ENCODE results near the gene CDC45.

The CDC45 gene

GRCh38 chr22:19478045-19478900 is 1.4 kb upstream of the CDC45 start:
- peak overlapping the region; percentile 83 for H3K4me3 ChIP-seq (ENCODE audit: low read depth, low read length)
- peak; percentile 32 for DNase-seq (ENCODE audit: low read depth)
- no peak for TF ChIP-seq MYC (IDR thresholded peaks at IDR 0.05; ENCODE audit: low read depth, low read length)
- no peak for TF ChIP-seq MAX (IDR thresholded peaks at IDR 0.05; ENCODE audit: low read depth, low read length)
- no peak for TF ChIP-seq CTCF (IDR thresholded peaks at IDR 0.05; ENCODE audit: low read depth, low read length)
- no peak for TF ChIP-seq POLR2A (IDR thresholded peaks at IDR 0.05; ENCODE audit: extremely low read depth, insufficient read length)

GRCh38 chr22:19478901-19479354 is 792 bp upstream of the CDC45 start, which contains the start of gene UFD1:
UFD1 (minus strand) TSS chr22:19479193; CDS start chr22:19479085, 108 bp downstream.
- H3K4me3 ChIP-seq (ENCODE audit: low read depth, low read length), result peak within 1 kb of the TSS; percentile 95
- TF ChIP-seq POLR2A (IDR thresholded peaks at IDR 0.05; ENCODE audit: extremely low read depth, insufficient read length) (peak; percentile 33), MYC (IDR thresholded peaks at IDR 0.05; ENCODE audit: low read depth, low read length) (no peak)
- peak; percentile 84 for DNase-seq (ENCODE audit: low read depth)

- TF ChIP-seq POLR2A (IDR thresholded peaks at IDR 0.05; ENCODE audit: extremely low read depth, insufficient read length) (no peak), CTCF (IDR thresholded peaks at IDR 0.05; ENCODE audit: low read depth, low read length) (no peak), MAX (IDR thresholded peaks at IDR 0.05; ENCODE audit: low read depth, low read length) (no peak), MYC (IDR thresholded peaks at IDR 0.05; ENCODE audit: low read depth, low read length) (no peak)
Observed at GRCh38 chr22:19480173-19480568, 451 bp downstream of the CDC45 start.

GRCh38 chr22:19480789-19481188 is 1.1 kb downstream of the CDC45 start:
- no peak for TF ChIP-seq POLR2A (IDR thresholded peaks at IDR 0.05; ENCODE audit: extremely low read depth, insufficient read length)
- TF ChIP-seq MAX (IDR thresholded peaks at IDR 0.05; ENCODE audit: low read depth, low read length), result peak; percentile 24; the same call in 1 of the 2 replicates
- no peak for TF ChIP-seq MYC (IDR thresholded peaks at IDR 0.05; ENCODE audit: low read depth, low read length)
- H3K4me3 ChIP-seq (ENCODE audit: low read depth, low read length), result peak overlapping the region; percentile 95
- peak; percentile 22 for DNase-seq (ENCODE audit: low read depth)

More at GRCh38 chr22:19480173-19480568, 451 bp downstream of the CDC45 start:
- no peak for DNase-seq (ENCODE audit: low read depth)
- H3K4me3 ChIP-seq (ENCODE audit: low read depth, low read length), result peak overlapping the region; percentile 95

GRCh38 chr22:19482297-19482696 is 2.6 kb downstream of the CDC45 start:
- H3K4me3 ChIP-seq (ENCODE audit: low read depth, low read length), result no peak overlapping the region
- TF ChIP-seq CTCF (IDR thresholded peaks at IDR 0.05; ENCODE audit: low read depth, low read length) (no peak), MAX (IDR thresholded peaks at IDR 0.05; ENCODE audit: low read depth, low read length) (no peak), MYC (IDR thresholded peaks at IDR 0.05; ENCODE audit: low read depth, low read length) (no peak)
- no peak for DNase-seq (ENCODE audit: low read depth)

- H3K4me3 ChIP-seq (ENCODE audit: low read depth, low read length), result no peak overlapping the region
- peak; percentile 48 for DNase-seq (ENCODE audit: low read depth)
Observed at GRCh38 chr22:19483481-19484244, 3.9 kb downstream of the CDC45 start.

More at GRCh38 chr22:19483481-19484244, 3.9 kb downstream of the CDC45 start:
- TF ChIP-seq MAX (IDR thresholded peaks at IDR 0.05; ENCODE audit: low read depth, low read length) (no peak), CTCF (IDR thresholded peaks at IDR 0.05; ENCODE audit: low read depth, low read length) (no peak), POLR2A (IDR thresholded peaks at IDR 0.05; ENCODE audit: extremely low read depth, insufficient read length) (no peak), MYC (IDR thresholded peaks at IDR 0.05; ENCODE audit: low read depth, low read length) (no peak)

Measured in NB4 (cell line).